ENCODE measurements around the gene KIAA0319L. TPM values are rescaled to one million over a fixed set of nuclear protein-coding genes. Genes with fewer than 3 reads are reported as not detected.

Gene KIAA0319L
- total RNA-seq, 2 donors from 2014 or later, result 62.5 to 95.0 TPM

- Histone ChIP-seq H3K27me3 (no peaks in the 10 kb centered on the region), H3K4me3 (no peak overlapping the region), H3K27ac (no peak overlapping the region), H3K4me1 (peaks cover 0 to 22% of the 10 kb centered on the region in 2 donors), H3K36me3 (peaks cover 27% of the 10 kb centered on the region), H3K9me3 (no peaks in the 10 kb centered on the region)
- peak; percentile 51 to 84 for TF ChIP-seq CTCF (IDR thresholded peaks at IDR 0.05)
- peak; percentile 79 for DNase-seq (ENCODE audit: low spot score)
Observed at GRCh38 chr1:35564037-35564883, 7.1 kb upstream of the KIAA0319L start.

GRCh38 chr1:35563166-35563565, 6.0 kb upstream of the KIAA0319L start:
- TF ChIP-seq CTCF (IDR thresholded peaks at IDR 0.05), result no peak
- Histone ChIP-seq H3K9me3 (no peaks in the 10 kb centered on the region), H3K36me3 (peaks cover 27% of the 10 kb centered on the region), H3K27me3 (no peaks in the 10 kb centered on the region), H3K27ac (no peak overlapping the region), H3K4me1 (peaks cover 0 to 33% of the 10 kb centered on the region in 2 donors), H3K4me3 (no peak overlapping the region)
- no peak for DNase-seq (ENCODE audit: low spot score)

- DNase-seq (ENCODE audit: low spot score), result no peak
- Histone ChIP-seq H3K36me3 (peaks cover 27% of the 10 kb centered on the region), H3K27ac (no peak overlapping the region), H3K9me3 (no peaks in the 10 kb centered on the region), H3K4me3 (no peak overlapping the region), H3K27me3 (no peaks in the 10 kb centered on the region), H3K4me1 (peaks cover 0 to 35% of the 10 kb centered on the region in 2 donors)
- no peak for TF ChIP-seq CTCF (IDR thresholded peaks at IDR 0.05)
Observed at GRCh38 chr1:35561972-35562680, 4.9 kb upstream of the KIAA0319L start.

- Histone ChIP-seq H3K4me1 (peaks cover 0 to 38% of the 10 kb centered on the region in 2 donors), H3K36me3 (peaks cover 27% of the 10 kb centered on the region), H3K4me3 (no peak overlapping the region), H3K27ac (no peak overlapping the region), H3K27me3 (no peaks in the 10 kb centered on the region), H3K9me3 (no peaks in the 10 kb centered on the region)
- TF ChIP-seq CTCF (IDR thresholded peaks at IDR 0.05), result no peak
- DNase-seq (ENCODE audit: low spot score), result no peak
Observed at GRCh38 chr1:35561297-35561971, 4.2 kb upstream of the KIAA0319L start.

- DNase-seq (ENCODE audit: low spot score), result no peak
- no peak for TF ChIP-seq CTCF (IDR thresholded peaks at IDR 0.05)
- peak overlapping the region in 1 of 2 donors; percentile 39 for H3K27ac ChIP-seq
- peaks cover 0 to 47% of the 10 kb centered on the region in 2 donors for H3K4me1 ChIP-seq
- H3K36me3 ChIP-seq, result peaks cover 25% of the 10 kb centered on the region
- H3K4me3 ChIP-seq, result no peak overlapping the region
- H3K27me3 ChIP-seq, result no peaks in the 10 kb centered on the region
- H3K9me3 ChIP-seq, result no peaks in the 10 kb centered on the region
Observed at GRCh38 chr1:35560256-35561225, 3.3 kb upstream of the KIAA0319L start.
